Ishikawa (cell line): ENCODE data around the gene NRIP3.

Source experiments
- CEBPB ChIP-seq: IDR thresholded peaks from 2 replicates; pipeline ENCODE4 v1.6.1; 2012
- CREB1 ChIP-seq: IDR thresholded peaks from 2 replicates; pipeline ENCODE4 v1.6.1; 2012; ENCODE audit warnings: low read depth
- EGR1 ChIP-seq: IDR thresholded peaks from 2 replicates; pipeline ENCODE4 v1.6.1; 2012
- EP300 ChIP-seq: IDR thresholded peaks from 2 replicates; pipeline ENCODE4 v1.6.1; 2012; ENCODE audit warnings: borderline replicate concordance
- FOXM1 ChIP-seq: IDR thresholded peaks from 2 replicates; pipeline ENCODE4 v1.6.1; 2012; ENCODE audit warnings: low read depth, borderline replicate concordance
- NFIC ChIP-seq: IDR thresholded peaks from 2 replicates; pipeline ENCODE4 v1.6.1; 2012
- RAD21 ChIP-seq: IDR thresholded peaks from 2 replicates; pipeline ENCODE4 v1.6.1; 2012; ENCODE audit warnings: low read depth
- TAF1 ChIP-seq: IDR thresholded peaks from 2 replicates; pipeline ENCODE4 v1.6.1; 2012; ENCODE audit warnings: low read depth, mild to moderate bottlenecking
- TCF12 ChIP-seq: IDR thresholded peaks from 2 replicates; pipeline ENCODE4 v1.6.1; 2012; ENCODE audit warnings: low read depth
- TEAD4 ChIP-seq: IDR thresholded peaks from 2 replicates; pipeline ENCODE4 v1.6.1; 2012
- YY1 ChIP-seq: IDR thresholded peaks from 2 replicates; pipeline ENCODE4 v1.6.1; 2012; ENCODE audit warnings: low read depth
- ZBTB7A ChIP-seq: IDR thresholded peaks from 2 replicates; pipeline ENCODE4 v1.6.1; 2012; ENCODE audit warnings: low read depth
- TF ChIP-seq, protein P1 (sequence below): IDR thresholded peaks from 2 replicates; pipeline ENCODE4 v1.6.1; 2012
- TF ChIP-seq, protein P2 (sequence below): IDR thresholded peaks from 2 replicates; pipeline ENCODE4 v1.6.1; 2012
- TF ChIP-seq, protein P3 (sequence below): IDR thresholded peaks from 2 replicates; pipeline ENCODE4 v1.6.1; 2012; ENCODE audit warnings: low read depth, mild to moderate bottlenecking

The NRIP3 gene

DNA sequence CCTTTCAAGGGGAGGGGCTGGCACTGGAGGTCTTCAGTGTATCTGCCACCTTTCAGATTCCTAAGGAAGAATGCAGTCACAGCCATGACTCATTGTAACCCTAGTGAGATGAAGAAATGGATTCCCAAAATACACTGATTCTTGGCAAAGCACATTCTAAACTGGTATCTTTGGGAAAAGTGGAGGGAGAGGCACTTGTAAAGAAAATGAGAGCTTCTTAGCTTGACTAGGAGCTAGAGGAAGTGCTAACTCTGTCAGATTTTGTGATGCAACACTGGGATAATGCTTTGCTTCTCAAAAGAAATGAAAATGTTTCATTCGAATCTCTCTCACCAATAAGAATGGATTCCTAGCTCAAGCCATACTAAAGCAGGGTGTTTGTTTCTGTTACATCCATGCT is 14.3 kb downstream of the NRIP3 start:
- TF ChIP-seq TAF1: no peak
- TF ChIP-seq, protein P1, sequence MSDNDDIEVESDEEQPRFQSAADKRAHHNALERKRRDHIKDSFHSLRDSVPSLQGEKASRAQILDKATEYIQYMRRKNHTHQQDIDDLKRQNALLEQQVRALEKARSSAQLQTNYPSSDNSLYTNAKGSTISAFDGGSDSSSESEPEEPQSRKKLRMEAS: no peak
- no peak for TF ChIP-seq TCF12
- no peak for TF ChIP-seq FOXM1
- no peak for TF ChIP-seq YY1
- no peak for TF ChIP-seq EGR1
- TF ChIP-seq, protein P2, sequence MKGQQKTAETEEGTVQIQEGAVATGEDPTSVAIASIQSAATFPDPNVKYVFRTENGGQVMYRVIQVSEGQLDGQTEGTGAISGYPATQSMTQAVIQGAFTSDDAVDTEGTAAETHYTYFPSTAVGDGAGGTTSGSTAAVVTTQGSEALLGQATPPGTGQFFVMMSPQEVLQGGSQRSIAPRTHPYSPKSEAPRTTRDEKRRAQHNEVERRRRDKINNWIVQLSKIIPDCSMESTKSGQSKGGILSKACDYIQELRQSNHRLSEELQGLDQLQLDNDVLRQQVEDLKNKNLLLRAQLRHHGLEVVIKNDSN: no peak
- TF ChIP-seq RAD21: no peak
- no peak for TF ChIP-seq EP300
- no peak for TF ChIP-seq ZBTB7A
- TF ChIP-seq TEAD4: no peak
- no peak for TF ChIP-seq NFIC
- TF ChIP-seq CREB1: no peak
- TF ChIP-seq, protein P3, sequence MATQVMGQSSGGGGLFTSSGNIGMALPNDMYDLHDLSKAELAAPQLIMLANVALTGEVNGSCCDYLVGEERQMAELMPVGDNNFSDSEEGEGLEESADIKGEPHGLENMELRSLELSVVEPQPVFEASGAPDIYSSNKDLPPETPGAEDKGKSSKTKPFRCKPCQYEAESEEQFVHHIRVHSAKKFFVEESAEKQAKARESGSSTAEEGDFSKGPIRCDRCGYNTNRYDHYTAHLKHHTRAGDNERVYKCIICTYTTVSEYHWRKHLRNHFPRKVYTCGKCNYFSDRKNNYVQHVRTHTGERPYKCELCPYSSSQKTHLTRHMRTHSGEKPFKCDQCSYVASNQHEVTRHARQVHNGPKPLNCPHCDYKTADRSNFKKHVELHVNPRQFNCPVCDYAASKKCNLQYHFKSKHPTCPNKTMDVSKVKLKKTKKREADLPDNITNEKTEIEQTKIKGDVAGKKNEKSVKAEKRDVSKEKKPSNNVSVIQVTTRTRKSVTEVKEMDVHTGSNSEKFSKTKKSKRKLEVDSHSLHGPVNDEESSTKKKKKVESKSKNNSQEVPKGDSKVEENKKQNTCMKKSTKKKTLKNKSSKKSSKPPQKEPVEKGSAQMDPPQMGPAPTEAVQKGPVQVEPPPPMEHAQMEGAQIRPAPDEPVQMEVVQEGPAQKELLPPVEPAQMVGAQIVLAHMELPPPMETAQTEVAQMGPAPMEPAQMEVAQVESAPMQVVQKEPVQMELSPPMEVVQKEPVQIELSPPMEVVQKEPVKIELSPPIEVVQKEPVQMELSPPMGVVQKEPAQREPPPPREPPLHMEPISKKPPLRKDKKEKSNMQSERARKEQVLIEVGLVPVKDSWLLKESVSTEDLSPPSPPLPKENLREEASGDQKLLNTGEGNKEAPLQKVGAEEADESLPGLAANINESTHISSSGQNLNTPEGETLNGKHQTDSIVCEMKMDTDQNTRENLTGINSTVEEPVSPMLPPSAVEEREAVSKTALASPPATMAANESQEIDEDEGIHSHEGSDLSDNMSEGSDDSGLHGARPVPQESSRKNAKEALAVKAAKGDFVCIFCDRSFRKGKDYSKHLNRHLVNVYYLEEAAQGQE: no peak

DNA sequence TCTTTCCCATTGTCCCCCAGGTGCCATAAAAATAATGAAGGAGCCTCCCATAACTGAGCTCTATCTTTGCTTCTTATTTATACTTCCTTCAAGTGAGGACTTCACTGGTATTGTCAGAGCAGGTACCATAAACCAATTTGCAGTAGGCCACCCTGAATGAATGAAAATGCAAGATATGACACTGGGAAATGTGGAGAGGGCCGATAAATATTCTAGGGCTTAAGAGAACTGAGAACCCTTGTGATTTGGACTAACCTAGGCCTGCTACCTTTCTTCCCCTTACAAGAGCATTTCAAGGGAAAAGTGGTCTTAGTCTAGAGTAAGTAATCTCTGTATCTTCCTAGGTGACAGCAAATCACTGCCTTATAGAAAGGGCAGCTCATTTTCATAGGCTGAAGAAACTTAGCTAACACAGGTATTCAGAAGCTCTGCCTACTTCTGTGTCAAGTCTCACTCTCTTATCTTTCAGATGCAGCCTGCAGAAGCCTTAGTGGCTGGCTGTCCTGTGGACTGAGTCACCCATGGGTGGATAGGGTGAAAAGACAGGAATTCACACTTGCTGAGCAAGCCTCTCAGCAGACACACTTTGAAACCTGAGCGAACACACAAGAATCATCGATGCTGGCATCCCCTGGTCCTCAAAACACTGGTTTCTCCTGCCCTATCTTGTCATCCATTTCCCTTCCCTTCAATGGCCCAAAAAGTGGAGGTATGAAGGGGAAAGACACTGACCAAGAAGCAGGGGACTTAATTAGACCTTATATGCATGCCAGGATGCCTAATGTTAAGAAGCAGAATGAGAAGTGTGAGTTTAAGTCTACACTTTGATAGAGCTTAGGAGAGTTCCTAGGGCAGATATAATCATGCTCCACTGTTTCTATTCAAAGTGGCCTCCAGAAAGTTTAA is 15.2 kb downstream of the NRIP3 start:
- TF ChIP-seq EP300 (no peak), CREB1 (no peak)

DNA sequence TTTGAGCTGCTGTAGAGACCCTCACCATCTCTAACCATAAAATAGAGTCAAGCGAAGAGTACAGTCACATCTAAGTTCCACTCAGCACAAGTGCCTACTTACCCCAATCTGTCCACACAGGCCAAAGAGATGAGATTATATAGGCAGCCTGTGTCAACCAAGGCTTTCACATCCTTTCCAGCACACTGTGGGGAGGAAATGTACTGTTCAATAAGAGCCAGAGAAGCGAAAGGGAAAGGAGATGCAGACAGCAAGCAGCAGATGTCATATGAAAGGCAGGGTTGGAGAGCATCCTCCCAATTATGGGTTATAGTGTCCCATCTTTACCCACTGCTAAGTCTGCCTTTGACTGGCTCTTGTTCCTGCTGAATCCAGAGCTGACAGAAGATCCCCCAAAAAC is 16.4 kb downstream of the NRIP3 start:
- TF ChIP-seq EP300 (no peak), RAD21 (no peak), TEAD4 (no peak), NFIC (no peak)

DNA sequence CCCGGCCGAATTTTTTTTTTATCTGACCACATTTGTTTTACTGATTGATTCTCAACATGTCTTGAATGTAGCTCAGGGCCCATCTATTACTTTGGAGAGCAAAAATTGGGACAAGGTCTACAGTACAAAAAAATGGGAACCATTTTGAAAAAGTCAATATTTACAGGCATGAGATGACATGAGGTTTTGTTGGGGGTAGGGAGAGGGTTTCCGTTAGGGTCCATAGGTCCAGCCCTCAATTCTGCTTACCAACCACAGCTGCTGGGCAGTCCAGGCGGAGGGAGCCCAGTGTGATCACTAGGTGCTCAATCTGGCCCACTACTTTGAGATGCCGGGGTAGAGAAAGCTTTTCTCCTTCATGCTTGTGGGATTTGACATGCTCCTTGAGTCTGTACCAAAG is 18.3 kb downstream of the NRIP3 start:
- TF ChIP-seq EGR1 (no peak), TCF12 (no peak), FOXM1 (no peak), TAF1 (no peak), CREB1 (no peak), YY1 (no peak), TEAD4 (no peak), NFIC (no peak), RAD21 (no peak)
- TF ChIP-seq, protein P1: no peak
- TF ChIP-seq, protein P3: no peak

DNA sequence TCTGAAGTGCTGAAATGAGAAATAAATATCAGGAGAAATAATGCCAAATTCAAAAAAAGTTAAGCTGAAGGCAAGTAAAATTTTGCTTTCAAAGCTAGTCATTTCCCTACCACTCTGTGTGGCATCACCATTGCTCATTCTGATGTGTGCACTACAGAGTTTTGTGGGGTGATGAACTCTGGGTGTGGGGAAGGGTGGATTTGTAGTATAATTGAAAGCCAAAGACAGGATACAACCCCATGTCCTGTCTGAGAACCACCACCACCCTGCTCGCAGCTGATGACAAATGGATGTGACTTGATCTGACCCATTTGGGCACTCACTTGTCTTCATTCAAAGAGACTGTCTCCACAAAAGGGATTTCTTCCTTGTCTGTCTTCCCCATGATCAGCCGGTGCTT is 20.2 kb downstream of the NRIP3 start:
- TF ChIP-seq TCF12 (no peak), TAF1 (no peak), RAD21 (no peak), FOXM1 (no peak), EGR1 (no peak), NFIC (no peak), EP300 (no peak), CREB1 (no peak), CEBPB (no peak), TEAD4 (no peak), ZBTB7A (no peak), YY1 (no peak)
- TF ChIP-seq, protein P1: no peak
- TF ChIP-seq, protein P2: no peak
- TF ChIP-seq, protein P3: no peak
